IMR-90 (cell line): ENCODE results near the gene FGF16. TPM values are rescaled to one million over a fixed set of nuclear protein-coding genes. Genes with fewer than 3 reads are reported as not detected.

Source experiments
- ATAC-seq: fragments of 200-7000 bp; cut with Tn5 transposase; 2 replicates; pipeline ENCODE4 v1.9.1; 2020; ENCODE audit warnings: low read depth, mild to moderate bottlenecking, moderate library complexity
- BruUV-seq: library from RNA; stranded (reverse); fragments of 400-500 nt; replicated peaks from 2 replicates; lab custom pipeline; 2021; lab: Mats Ljungman, UMichigan
- CTCF ChIA-PET: fragments of 300-600 bp; formaldehyde crosslinking; extraction: SDS; loops from one replicate; lab custom pipeline; 2021; ENCODE audit warnings: antibody characterized with exemption; lab: Yijun Ruan, JAX
- POLR2A ChIA-PET: fragments of 300-600 bp; sonication (Branson Sonifier 250); formaldehyde crosslinking; loops from one replicate; lab custom pipeline; 2022; ENCODE audit warnings: antibody characterized with exemption; ENCODE audit not compliant: unreplicated experiment; lab: Charles Lee
- DNase-seq: peaks from one replicate; pipeline ENCODE4 v3.0.0; 2013
- H2AFZ ChIP-seq: replicated peaks from 2 replicates; pipeline ENCODE3; 2013; ENCODE audit warnings: low read length, mild to moderate bottlenecking; ENCODE audit not compliant: poor library complexity
- H2AK5ac ChIP-seq: 2 replicates; pipeline ENCODE4 v1.6.1; 2013; ENCODE audit warnings: low read depth, low read length, inconsistent platforms
- H2AK9ac ChIP-seq: replicated peaks from 2 replicates; pipeline ENCODE3; 2013; ENCODE audit warnings: mild to moderate bottlenecking, low read depth, low read length, moderate library complexity; ENCODE audit not compliant: poor library complexity
- H2BK120ac ChIP-seq: 2 replicates; pipeline ENCODE4 v1.6.1; 2013; ENCODE audit warnings: low read depth, low read length, inconsistent platforms
- H2BK15ac ChIP-seq: 3 replicates; pipeline ENCODE4 v1.6.1; 2013; ENCODE audit warnings: low read depth, low read length, inconsistent platforms
- H2BK20ac ChIP-seq: 2 replicates; pipeline ENCODE4 v1.6.1; 2013; ENCODE audit warnings: low read depth, mild to moderate bottlenecking, inconsistent platforms, low read length, moderate library complexity
- H2BK5ac ChIP-seq: 2 replicates; pipeline ENCODE4 v1.6.1; 2013; ENCODE audit warnings: mild to moderate bottlenecking, low read depth, low read length, inconsistent platforms; ENCODE audit not compliant: poor library complexity, severe bottlenecking
- H3K14ac ChIP-seq: replicated peaks from 2 replicates; pipeline ENCODE4 v1.6.1; 2013; ENCODE audit warnings: low read depth, low read length, inconsistent platforms
- H3K18ac ChIP-seq: 2 replicates; pipeline ENCODE4 v1.6.1; 2013; ENCODE audit warnings: low read depth, low read length, control low read depth
- H3K23ac ChIP-seq: 2 replicates; pipeline ENCODE4 v1.6.1; 2013; ENCODE audit warnings: low read depth, low read length, inconsistent platforms
- H3K27ac ChIP-seq: 2 replicates; pipeline ENCODE4 v1.5.1; 2013; ENCODE audit warnings: mild to moderate bottlenecking, control low read depth, low read length; ENCODE audit not compliant: insufficient read depth
- H3K27me3 ChIP-seq: 2 replicates; pipeline ENCODE4 v1.6.1; 2013; ENCODE audit warnings: low read length; ENCODE audit not compliant: control insufficient read depth, insufficient read depth
- H3K36me3 ChIP-seq: 2 replicates; pipeline ENCODE4 v1.6.1; 2013; ENCODE audit warnings: low read length, mixed read lengths; ENCODE audit not compliant: control insufficient read depth, insufficient read depth
- H3K4ac ChIP-seq: 2 replicates; pipeline ENCODE4 v1.6.1; 2013; ENCODE audit warnings: low read depth, low read length, inconsistent platforms
- H3K4me1 ChIP-seq: 2 replicates; pipeline ENCODE4 v1.6.1; 2013; ENCODE audit warnings: low read length, mixed read lengths; ENCODE audit not compliant: control insufficient read depth, insufficient read depth
- H3K4me2 ChIP-seq: 2 replicates; pipeline ENCODE4 v1.6.1; 2013; ENCODE audit warnings: low read depth, mild to moderate bottlenecking, control low read depth, low read length, moderate library complexity
- H3K4me3 ChIP-seq: 2 replicates; pipeline ENCODE4 v1.5.1; 2013; ENCODE audit warnings: low read depth, mild to moderate bottlenecking, control low read depth, low read length, moderate library complexity; ENCODE audit not compliant: insufficient read depth
- H3K56ac ChIP-seq: 2 replicates; pipeline ENCODE4 v1.6.1; 2013; ENCODE audit warnings: low read length, inconsistent platforms; ENCODE audit not compliant: insufficient read depth; ENCODE audit errors: extremely low read depth
- H3K79me1 ChIP-seq, 2 experiments: 2 replicates each; pipeline ENCODE4 v1.6.1; 2013; ENCODE audit warnings: low read length in 2 of 2, inconsistent platforms in 1 of 2, low read depth in 1 of 2
- H3K9ac ChIP-seq: 2 replicates; pipeline ENCODE4 v1.6.1; 2013; ENCODE audit warnings: low read depth, low read length, control low read depth
- H3K9me1 ChIP-seq: 2 replicates; pipeline ENCODE4 v1.6.1; 2013; ENCODE audit warnings: low read length, inconsistent platforms; ENCODE audit not compliant: insufficient read depth
- H3K9me3 ChIP-seq: 2 replicates; pipeline ENCODE4 v1.6.1; 2013; ENCODE audit warnings: low read length; ENCODE audit not compliant: control insufficient read depth, insufficient read depth
- H4K20me1 ChIP-seq: 2 replicates; pipeline ENCODE4 v1.6.1; 2013; ENCODE audit warnings: low read length, inconsistent platforms; ENCODE audit not compliant: insufficient read depth
- H4K5ac ChIP-seq: 2 replicates; pipeline ENCODE4 v1.6.1; 2013; ENCODE audit warnings: mild to moderate bottlenecking, low read depth, low read length, control low read depth
- H4K8ac ChIP-seq, 2 experiments: 2 replicates each; pipeline ENCODE4 v1.6.1; 2013; ENCODE audit warnings: low read depth in 2 of 2, low read length in 2 of 2, control low read depth in 1 of 2, inconsistent platforms in 1 of 2
- H4K91ac ChIP-seq: 2 replicates; pipeline ENCODE4 v1.6.1; 2013; ENCODE audit warnings: low read depth, low read length, inconsistent platforms; ENCODE audit not compliant: insufficient read depth
- CEBPB ChIP-seq: IDR thresholded peaks from 2 replicates; pipeline ENCODE4 v1.6.1; 2012; ENCODE audit warnings: low read depth, low read length, improper control_type of control experiment
- CHD1 ChIP-seq: IDR thresholded peaks from 2 replicates; pipeline ENCODE4 v1.6.1; 2012; ENCODE audit warnings: low read depth, low read length, improper control_type of control experiment
- CTCF ChIP-seq: conservative IDR thresholded peaks from 2 replicates; pipeline ENCODE4 v1.5.1; 2012; ENCODE audit warnings: mild to moderate bottlenecking, low read depth, low read length, improper control_type of control experiment
- FOS ChIP-seq: fragments of 150-350 bp; IDR thresholded peaks from 2 replicates; pipeline ENCODE4 v1.6.1; 2016; ENCODE audit warnings: low read depth, low read length
- MAZ ChIP-seq: IDR thresholded peaks from 2 replicates; pipeline ENCODE4 v1.6.1; 2012; ENCODE audit warnings: low read depth, mild to moderate bottlenecking, low read length, improper control_type of control experiment, moderate library complexity, borderline replicate concordance
- MXI1 ChIP-seq: IDR thresholded peaks from 2 replicates; pipeline ENCODE4 v1.6.1; 2012; ENCODE audit warnings: low read depth, mild to moderate bottlenecking, low read length, moderate library complexity, borderline replicate concordance
- NFE2L2 ChIP-seq: fragments of 150-350 bp; IDR thresholded peaks from 2 replicates; pipeline ENCODE4 v1.6.1; 2016; ENCODE audit warnings: low read depth, mild to moderate bottlenecking, low read length
- POLR2A ChIP-seq: IDR thresholded peaks from 2 replicates; pipeline ENCODE4 v1.6.1; 2012; ENCODE audit warnings: mild to moderate bottlenecking, low read depth, low read length
- RAD21 ChIP-seq: IDR thresholded peaks from 2 replicates; pipeline ENCODE4 v1.6.1; 2012; ENCODE audit warnings: low read length, improper control_type of control experiment
- RCOR1 ChIP-seq: IDR thresholded peaks from 2 replicates; pipeline ENCODE4 v1.6.1; 2012; ENCODE audit warnings: mild to moderate bottlenecking, low read length, improper control_type of control experiment; ENCODE audit not compliant: insufficient replicate concordance
- RFX5 ChIP-seq: IDR thresholded peaks from 2 replicates; pipeline ENCODE4 v1.8.0; 2012; ENCODE audit warnings: low read depth, mild to moderate bottlenecking, low read length, moderate library complexity
- SMC3 ChIP-seq: fragments of 150-350 bp; IDR thresholded peaks from 2 replicates; pipeline ENCODE4 v1.6.1; 2016; ENCODE audit warnings: low read depth, mild to moderate bottlenecking, antibody characterized with exemption, low read length, moderate library complexity
- USF2 ChIP-seq: fragments of 150-350 bp; IDR thresholded peaks from 2 replicates; pipeline ENCODE4 v1.6.1; 2017; ENCODE audit warnings: mild to moderate bottlenecking, antibody characterized with exemption, low read length, low read depth
- WGBS, 2 experiments: methylation state at CpG; one replicate each; pipeline versions ENCODE4 v1.1.5 to v1.1.7; 2013; ENCODE audit warnings: missing lambda C conversion rate in 2 of 2; ENCODE audit not compliant: insufficient read length in 1 of 2; ENCODE audit errors: extremely low coverage in 2 of 2; 5-methylcytosine and 5-hydroxymethylcytosine counted together
- dilution Hi-C: fragments of 300-500 bp; cut with HindIII; formaldehyde crosslinking; loops from one replicate; pipeline ENCODE4 v1.14.3; 2018; ENCODE audit warnings: low sequenced_read_pairs; ENCODE audit not compliant: unreplicated experiment
- in situ Hi-C: fragments of 300-500 bp; cut with MboI; formaldehyde crosslinking; loops from 3 replicates; pipeline ENCODE4 v1.14.3; 2019; ENCODE audit warnings: low sequenced_read_pairs, inconsistent platforms, mixed read lengths
- intact Hi-C: fragments of 100-400 bp; cut with micrococcal nuclease; formaldehyde crosslinking; loops from 2 replicates; pipeline ENCODE4 v1.10.0; 2022
- polyA plus RNA-seq, 3 experiments: library from polyadenylated mRNA; depleted of rRNA; stranded (reverse); fragments of >200 nt; gene quantifications; 2 replicates each; pipeline ENCODE4 v1.2.3, GENCODE V29; 2012; ENCODE audit warnings: low replicate concordance in 1 of 3
- total RNA-seq: library from RNA; depleted of rRNA; stranded (reverse); fragments of >200 nt; gene quantifications from 2 replicates; pipeline ENCODE4 v1.2.3, GENCODE V29; 2012
- TF ChIP-seq, protein P1 (sequence below): fragments of 150-350 bp; IDR thresholded peaks from 2 replicates; pipeline ENCODE4 v1.6.1; 2016; ENCODE audit warnings: low read depth, mild to moderate bottlenecking, low read length, moderate library complexity, borderline replicate concordance

The FGF16 gene
- total and polyA plus RNA-seq, 2 of the 4 experiments (the other 2 are of a cell fraction) = not detected

- H3K14ac ChIP-seq = no peak overlapping the region
- peaks cover 6% of the 10 kb centered on the region for H3K27me3 ChIP-seq
- H3K36me3 ChIP-seq = no peaks in the 10 kb centered on the region
- no peak overlapping the region for H4K5ac ChIP-seq
- in situ Hi-C loops (no loop called here), dilution Hi-C loops (no loop called here), intact Hi-C loops (loop anchor here (10.0 kb wide), 1 partner anchor 144 kb away; no protein-coding TSS in a partner anchor)
- H3K9me3 ChIP-seq = no peaks in the 10 kb centered on the region
- no peak overlapping the region for H3K56ac ChIP-seq
- H4K8ac ChIP-seq = no peak overlapping the region
- TF ChIP-seq CEBPB (no peak), MXI1 (no peak), RCOR1 (no peak), RAD21 (no peak), SMC3 (no peak), MAZ (no peak), USF2 (no peak), CHD1 (no peak), CTCF (no peak), RFX5 (no peak), FOS (no peak), POLR2A (no peak), NFE2L2 (no peak)
- TF ChIP-seq, protein P1, sequence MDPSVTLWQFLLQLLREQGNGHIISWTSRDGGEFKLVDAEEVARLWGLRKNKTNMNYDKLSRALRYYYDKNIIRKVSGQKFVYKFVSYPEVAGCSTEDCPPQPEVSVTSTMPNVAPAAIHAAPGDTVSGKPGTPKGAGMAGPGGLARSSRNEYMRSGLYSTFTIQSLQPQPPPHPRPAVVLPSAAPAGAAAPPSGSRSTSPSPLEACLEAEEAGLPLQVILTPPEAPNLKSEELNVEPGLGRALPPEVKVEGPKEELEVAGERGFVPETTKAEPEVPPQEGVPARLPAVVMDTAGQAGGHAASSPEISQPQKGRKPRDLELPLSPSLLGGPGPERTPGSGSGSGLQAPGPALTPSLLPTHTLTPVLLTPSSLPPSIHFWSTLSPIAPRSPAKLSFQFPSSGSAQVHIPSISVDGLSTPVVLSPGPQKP = no peak
- no peak overlapping the region for H2BK5ac ChIP-seq
- no peak for DNase-seq
- no peaks in the 10 kb centered on the region for H3K9me1 ChIP-seq
- no peak overlapping the region for H2BK15ac ChIP-seq
- H3K4ac ChIP-seq = no peak overlapping the region
- no peak overlapping the region for H3K27ac ChIP-seq
- H4K91ac ChIP-seq = no peak overlapping the region
- no peaks in the 10 kb centered on the region for H3K79me1 ChIP-seq
- no peak overlapping the region for H3K23ac ChIP-seq
- ChIA-PET CTCF (no interaction called here), POLR2A (no interaction called here)
- H2AFZ ChIP-seq = no peak overlapping the region
- H3K4me1 ChIP-seq = no peaks in the 10 kb centered on the region
- no peaks in the 10 kb centered on the region for H4K20me1 ChIP-seq
- H2BK20ac ChIP-seq = no peak overlapping the region
- H2AK9ac ChIP-seq = no peak overlapping the region
- H3K9ac ChIP-seq = no peak overlapping the region
- WGBS, 2 experiments = no CpG with 5 or more reads among the region's 1 CpG
- H3K18ac ChIP-seq = no peak overlapping the region
- no peak overlapping the region for H3K4me2 ChIP-seq
- no peak overlapping the region for H2AK5ac ChIP-seq
- no TSS peak for BruUV-seq
- ATAC-seq = no peak
- no peak overlapping the region for H2BK120ac ChIP-seq
- H3K4me3 ChIP-seq = no peak overlapping the region
Measured at GRCh38 chrX:77441033-77441432, 6.2 kb upstream of the FGF16 start.
